ENCODE data around the gene TENT5A. TPM values are rescaled to one million over a fixed set of nuclear protein-coding genes. Genes with fewer than 3 reads are reported as not detected.
A peak's percentile ranks its signal among the peaks of the same experiment; 100 is the strongest.

TENT5A gene
- total RNA-seq, 1 donor, result 21.6 TPM

DNA sequence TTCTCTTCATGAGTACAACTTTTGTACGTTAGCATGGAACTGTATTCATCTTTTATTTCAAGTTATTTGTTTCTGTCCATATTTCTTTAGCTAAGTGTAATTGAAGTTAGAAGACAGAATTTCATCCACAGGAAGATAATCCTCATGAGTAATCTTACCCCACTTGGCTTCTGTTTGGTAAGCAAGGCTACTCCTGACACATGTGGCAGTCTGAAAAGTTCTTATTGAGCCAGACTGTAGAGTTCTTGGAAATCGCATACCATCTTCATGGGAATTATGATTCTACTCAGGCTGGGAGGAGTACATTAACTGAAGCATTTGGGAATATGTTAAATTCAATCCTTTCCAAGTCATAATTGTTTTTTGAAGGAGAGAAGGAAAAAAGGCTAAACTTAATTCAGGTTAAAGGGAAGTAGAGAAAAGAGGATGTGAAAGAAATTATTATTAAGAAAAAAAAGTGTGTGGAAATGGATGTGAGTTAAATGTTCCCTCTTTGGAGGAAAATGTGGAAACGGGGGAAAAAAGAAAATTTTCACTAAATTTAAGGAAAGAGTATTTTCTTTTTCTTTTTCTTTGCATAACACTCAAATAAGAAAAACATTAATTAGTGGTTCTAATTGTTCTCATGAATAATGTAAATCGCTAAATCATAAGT, 41.5 kb upstream of the TENT5A start:
- DNase-seq (ENCODE audit: low read depth), result peak; percentile 37
- no peak overlapping the region for H3K4me3 ChIP-seq (ENCODE audit: low read depth, low read length)
- TF ChIP-seq, protein P1, sequence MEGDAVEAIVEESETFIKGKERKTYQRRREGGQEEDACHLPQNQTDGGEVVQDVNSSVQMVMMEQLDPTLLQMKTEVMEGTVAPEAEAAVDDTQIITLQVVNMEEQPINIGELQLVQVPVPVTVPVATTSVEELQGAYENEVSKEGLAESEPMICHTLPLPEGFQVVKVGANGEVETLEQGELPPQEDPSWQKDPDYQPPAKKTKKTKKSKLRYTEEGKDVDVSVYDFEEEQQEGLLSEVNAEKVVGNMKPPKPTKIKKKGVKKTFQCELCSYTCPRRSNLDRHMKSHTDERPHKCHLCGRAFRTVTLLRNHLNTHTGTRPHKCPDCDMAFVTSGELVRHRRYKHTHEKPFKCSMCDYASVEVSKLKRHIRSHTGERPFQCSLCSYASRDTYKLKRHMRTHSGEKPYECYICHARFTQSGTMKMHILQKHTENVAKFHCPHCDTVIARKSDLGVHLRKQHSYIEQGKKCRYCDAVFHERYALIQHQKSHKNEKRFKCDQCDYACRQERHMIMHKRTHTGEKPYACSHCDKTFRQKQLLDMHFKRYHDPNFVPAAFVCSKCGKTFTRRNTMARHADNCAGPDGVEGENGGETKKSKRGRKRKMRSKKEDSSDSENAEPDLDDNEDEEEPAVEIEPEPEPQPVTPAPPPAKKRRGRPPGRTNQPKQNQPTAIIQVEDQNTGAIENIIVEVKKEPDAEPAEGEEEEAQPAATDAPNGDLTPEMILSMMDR (IDR thresholded peaks at IDR 0.05; ENCODE audit: insufficient read depth, low read depth, low read length), result no peak

DNA sequence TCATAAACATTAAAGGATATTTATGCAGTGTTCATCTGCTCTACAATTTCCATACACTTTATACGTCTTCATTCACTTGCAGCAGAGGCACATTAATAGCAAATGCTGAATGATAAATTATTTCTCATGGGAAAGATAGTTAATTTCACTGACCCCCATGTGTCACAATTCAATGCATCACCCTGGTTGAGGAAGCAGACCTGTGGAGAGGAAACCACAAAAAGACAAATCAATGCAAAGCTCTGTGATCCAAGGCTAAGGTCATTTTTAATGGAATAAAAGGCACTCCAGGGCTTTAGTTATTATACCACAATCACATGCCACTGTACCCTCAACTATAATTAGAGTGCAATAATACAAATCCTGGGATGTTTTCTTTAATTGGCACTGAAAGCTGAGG, 40.3 kb upstream of the TENT5A start:
- DNase-seq (ENCODE audit: low read depth), result no peak
- TF ChIP-seq, protein P1 (IDR thresholded peaks at IDR 0.05; ENCODE audit: insufficient read depth, low read depth, low read length), result no peak
- no peak overlapping the region for H3K4me3 ChIP-seq (ENCODE audit: low read depth, low read length)

DNA sequence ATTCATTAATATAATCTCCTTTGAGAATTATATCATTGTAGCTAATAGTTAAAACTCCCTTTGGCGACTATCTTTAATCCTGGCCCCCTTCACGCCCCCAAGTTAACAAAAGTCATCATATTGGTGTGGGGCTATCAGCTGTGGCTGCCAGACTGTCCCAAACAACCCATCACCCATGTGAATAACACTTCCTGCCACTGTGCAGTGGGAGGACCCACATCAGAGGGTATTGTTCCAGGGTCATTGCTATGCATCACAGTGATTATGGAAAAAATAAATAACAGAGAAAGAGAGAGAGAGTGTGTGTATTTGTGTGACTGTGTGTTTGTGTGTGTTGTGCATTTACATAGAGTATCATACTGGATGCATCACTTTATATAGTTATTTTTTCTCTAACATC, 39.3 kb upstream of the TENT5A start:
- DNase-seq (ENCODE audit: low read depth), result no peak
- H3K4me3 ChIP-seq (ENCODE audit: low read depth, low read length), result no peak overlapping the region
- TF ChIP-seq, protein P1 (IDR thresholded peaks at IDR 0.05; ENCODE audit: insufficient read depth, low read depth, low read length), result no peak

DNA sequence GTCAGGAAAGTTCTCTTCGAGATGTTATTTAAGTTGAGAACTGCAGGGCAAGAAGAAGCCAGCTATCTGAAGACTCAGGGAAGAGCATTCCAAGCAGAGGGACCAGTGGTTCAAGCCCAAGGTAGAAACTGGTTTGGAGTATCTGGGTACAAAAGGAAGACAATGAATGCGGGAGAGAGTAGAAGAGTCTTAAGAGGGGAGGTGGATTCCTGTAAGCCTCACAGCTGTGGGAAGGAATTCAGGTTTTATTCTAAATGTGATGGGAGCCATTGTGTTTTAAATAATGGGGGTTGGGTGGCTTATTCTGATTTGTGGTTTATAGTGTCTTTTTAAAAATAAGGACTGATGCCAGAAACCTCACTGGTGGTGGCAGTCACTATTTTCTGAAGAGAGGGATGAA, 37.6 kb upstream of the TENT5A start:
- no peak for DNase-seq (ENCODE audit: low read depth)
- TF ChIP-seq, protein P1 (IDR thresholded peaks at IDR 0.05; ENCODE audit: insufficient read depth, low read depth, low read length), result no peak
- H3K4me3 ChIP-seq (ENCODE audit: low read depth, low read length), result no peak overlapping the region

DNA sequence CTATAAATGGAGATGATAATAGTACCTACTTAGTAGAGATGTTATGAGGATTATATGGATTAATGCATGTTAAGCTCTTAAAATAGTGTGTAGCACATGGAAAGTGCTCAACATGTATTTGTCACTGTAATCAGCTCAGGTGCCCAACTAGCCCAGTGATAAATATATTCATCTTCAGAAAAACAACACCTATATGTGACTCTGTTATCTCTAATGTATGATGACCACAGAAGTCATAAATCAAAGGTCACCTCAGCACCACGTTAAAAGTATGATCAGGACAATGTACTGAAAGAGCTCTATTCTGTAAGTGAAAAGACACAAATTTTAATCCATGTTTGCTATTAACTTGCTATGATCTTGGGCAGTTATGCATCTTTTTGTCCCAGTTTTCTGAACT, 36.8 kb upstream of the TENT5A start:
- TF ChIP-seq, protein P1 (IDR thresholded peaks at IDR 0.05; ENCODE audit: insufficient read depth, low read depth, low read length), result no peak
- no peak for DNase-seq (ENCODE audit: low read depth)
- H3K4me3 ChIP-seq (ENCODE audit: low read depth, low read length), result no peak overlapping the region

DNA sequence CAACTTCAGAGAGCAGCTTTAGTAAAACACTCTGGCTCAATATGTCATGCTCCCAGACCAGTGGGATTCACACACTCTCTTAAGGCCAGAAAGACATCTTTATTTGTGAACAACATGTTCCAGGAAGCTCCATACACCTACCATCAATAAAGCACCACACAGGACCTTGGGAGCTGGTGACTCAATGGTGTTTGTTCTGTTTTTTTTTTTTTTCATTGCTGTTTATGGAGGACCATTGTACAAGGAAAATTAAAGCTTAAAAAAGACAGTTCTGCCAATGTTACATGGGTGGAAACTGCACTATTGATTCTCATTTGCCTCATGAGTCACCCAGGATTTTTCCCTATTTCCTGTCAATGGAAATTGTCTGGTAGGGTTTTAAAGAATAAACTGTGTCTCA, 36.3 kb upstream of the TENT5A start:
- peak; percentile 12 for DNase-seq (ENCODE audit: low read depth)
- TF ChIP-seq, protein P1 (IDR thresholded peaks at IDR 0.05; ENCODE audit: insufficient read depth, low read depth, low read length), result no peak

More for the DNA sequence above, 36.3 kb upstream of the TENT5A start:
- H3K4me3 ChIP-seq (ENCODE audit: low read depth, low read length), result no peak overlapping the region

Data from fibroblast of villous mesenchyme (primary cell).